Measurements from ENCODE around the gene CYP1B1.

DNA sequence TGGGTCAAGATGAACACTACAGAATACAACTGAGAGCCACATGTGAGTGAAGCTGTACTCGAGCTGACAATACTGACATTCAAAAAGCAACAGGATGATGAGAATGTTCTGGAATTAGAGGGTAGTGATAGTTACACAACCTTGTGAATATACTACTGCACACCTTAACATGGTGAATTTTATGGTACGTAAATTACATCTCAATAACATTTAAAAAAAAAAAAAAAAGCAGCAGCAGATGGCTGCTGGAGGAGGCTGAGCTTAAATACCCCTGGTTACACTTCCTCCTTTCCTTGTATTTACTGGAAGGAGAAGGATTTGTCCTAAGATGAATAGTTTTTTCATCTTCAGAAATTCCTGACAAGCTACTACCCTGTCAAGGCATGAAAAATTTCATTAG lies 45.5 kb upstream of the CYP1B1 start:
- no peak for TF ChIP-seq CTCF (conservative IDR thresholded peaks at IDR 0.05)
- no peak for TF ChIP-seq EZH2 (IDR thresholded peaks at IDR 0.05; ENCODE audit: low read depth)
